ENCODE data around the gene PLAA. TPM values are rescaled to one million over a fixed set of nuclear protein-coding genes. Genes with fewer than 3 reads are reported as not detected.
"Not testable (repeated sequence)": the region's sequence is repeated elsewhere in the genome, so short reads cannot be mapped to it uniquely, and the experiment has no call there.

PLAA gene
- total RNA-seq, 1 experiment from 2014 or later, result 28.1 TPM

DNA sequence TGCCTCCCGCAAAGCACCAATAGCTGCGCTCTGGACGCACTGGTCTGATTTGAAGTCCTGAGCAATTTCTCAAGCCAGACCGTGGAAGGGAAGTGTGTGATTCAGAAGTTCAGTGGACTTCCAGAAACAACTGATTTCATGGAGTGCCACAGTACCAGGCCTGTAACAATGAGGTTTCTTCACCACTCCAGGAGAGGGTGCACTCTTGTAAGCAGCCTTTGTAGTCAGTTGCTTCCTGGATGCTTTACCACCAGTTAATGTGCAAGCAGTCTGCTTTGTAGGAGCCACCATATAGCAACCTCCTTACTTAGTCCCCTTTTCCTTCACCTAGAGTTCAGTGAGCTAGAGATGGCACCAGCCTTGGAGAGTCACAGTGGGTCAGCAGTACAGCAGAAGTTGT is 66.8 kb downstream of the PLAA start:
- Mint-ChIP-seq H3K27ac (ENCODE audit: unreplicated experiment) (no peak overlapping the region), H3K36me3 (ENCODE audit: insufficient read depth, unreplicated experiment) (peaks cover 3% of the 10 kb centered on the region), H3K4me1 (ENCODE audit: low read depth, unreplicated experiment) (no peaks in the 10 kb centered on the region), H3K4me3 (ENCODE audit: low read depth, unreplicated experiment) (no peak overlapping the region), H3K9me3 (ENCODE audit: low read depth, unreplicated experiment) (no peaks in the 10 kb centered on the region), H3K27me3 (ENCODE audit: unreplicated experiment) (no peaks in the 10 kb centered on the region)
- intact Hi-C loops (cut with micrococcal nuclease; ENCODE audit: unreplicated experiment), result no loop called here
- no TSS peak for BruUV-seq (replicated peaks)
- TF ChIP-seq CTCF (IDR thresholded peaks at IDR 0.05; ENCODE audit: unreplicated experiment), result no peak
- CTCF ChIA-PET, result no interaction called here
- no peak for DNase-seq

- BruUV-seq (replicated peaks); H3K36me3 Mint-ChIP-seq (ENCODE audit: insufficient read depth, unreplicated experiment); H3K9me3 Mint-ChIP-seq (ENCODE audit: low read depth, unreplicated experiment); DNase-seq; H3K4me1 Mint-ChIP-seq (ENCODE audit: low read depth, unreplicated experiment); H3K4me3 Mint-ChIP-seq (ENCODE audit: low read depth, unreplicated experiment); intact Hi-C loops (cut with micrococcal nuclease; ENCODE audit: unreplicated experiment); CTCF ChIA-PET; H3K27ac Mint-ChIP-seq (ENCODE audit: unreplicated experiment); H3K27me3 Mint-ChIP-seq (ENCODE audit: unreplicated experiment): not testable (repeated sequence)
Measured at GRCh38 chr9:26875155-26875554, 71.9 kb downstream of the PLAA start.

- H3K27ac Mint-ChIP-seq (ENCODE audit: unreplicated experiment), result no peak overlapping the region
- intact Hi-C loops (cut with micrococcal nuclease; ENCODE audit: unreplicated experiment), result no loop called here
- no peaks in the 10 kb centered on the region for H3K9me3 Mint-ChIP-seq (ENCODE audit: low read depth, unreplicated experiment)
- CTCF ChIA-PET, result no interaction called here
- no peaks in the 10 kb centered on the region for H3K36me3 Mint-ChIP-seq (ENCODE audit: insufficient read depth, unreplicated experiment)
- peaks cover 6% of the 10 kb centered on the region for H3K4me1 Mint-ChIP-seq (ENCODE audit: low read depth, unreplicated experiment)
- no peak for DNase-seq
- H3K4me3 Mint-ChIP-seq (ENCODE audit: low read depth, unreplicated experiment), result no peak overlapping the region
- BruUV-seq (replicated peaks), result no TSS peak
- H3K27me3 Mint-ChIP-seq (ENCODE audit: unreplicated experiment), result no peaks in the 10 kb centered on the region
- TF ChIP-seq CTCF (IDR thresholded peaks at IDR 0.05; ENCODE audit: unreplicated experiment), result no peak
Measured at GRCh38 chr9:26870292-26870691, 76.8 kb downstream of the PLAA start.

DNA sequence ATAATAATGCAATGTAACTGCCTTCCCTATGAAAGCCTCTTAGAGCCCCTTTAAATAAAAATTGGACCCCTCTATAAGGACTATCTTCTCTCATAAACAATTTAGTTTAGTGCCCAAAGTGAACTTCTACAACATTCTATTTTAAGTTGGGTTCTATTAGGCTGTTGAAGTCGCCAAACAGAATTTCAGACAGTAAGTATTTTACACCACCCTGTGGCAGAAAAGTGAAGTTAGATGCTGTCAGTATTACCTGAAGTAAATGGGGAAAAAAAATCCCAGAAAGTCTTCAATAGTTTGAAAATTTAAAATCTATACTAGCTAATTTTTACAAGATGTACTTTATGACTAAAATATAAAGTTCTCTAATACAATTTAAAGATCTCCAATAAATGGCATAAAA is 84.0 kb downstream of the PLAA start:
- DNase-seq, result no peak

More for the DNA sequence above, 84.0 kb downstream of the PLAA start:
- H3K36me3 Mint-ChIP-seq (ENCODE audit: insufficient read depth, unreplicated experiment), result peaks cover 5% of the 10 kb centered on the region
- no peak overlapping the region for H3K27ac Mint-ChIP-seq (ENCODE audit: unreplicated experiment)
- H3K4me3 Mint-ChIP-seq (ENCODE audit: low read depth, unreplicated experiment), result no peak overlapping the region
- BruUV-seq (replicated peaks), result no TSS peak
- CTCF ChIA-PET, result no interaction called here
- intact Hi-C loops (cut with micrococcal nuclease; ENCODE audit: unreplicated experiment), result no loop called here
- H3K4me1 Mint-ChIP-seq (ENCODE audit: low read depth, unreplicated experiment), result no peaks in the 10 kb centered on the region
- peak; percentile 19 for TF ChIP-seq CTCF (IDR thresholded peaks at IDR 0.05; ENCODE audit: unreplicated experiment)
- H3K9me3 Mint-ChIP-seq (ENCODE audit: low read depth, unreplicated experiment), result no peaks in the 10 kb centered on the region
- H3K27me3 Mint-ChIP-seq (ENCODE audit: unreplicated experiment), result no peaks in the 10 kb centered on the region

All from Calu3 (cell line).